GM19324 (cell line): ENCODE measurements around the gene ELFN2.

ENCODE experiments used
- ATAC-seq: cut with Tn5 transposase; IDR thresholded peaks from one replicate; pipeline ENCODE4 v1.9.1; 2021; ENCODE audit warnings: mild to moderate bottlenecking, moderate library complexity; ENCODE audit not compliant: unreplicated experiment, low FRiP score

ELFN2 gene

DNA sequence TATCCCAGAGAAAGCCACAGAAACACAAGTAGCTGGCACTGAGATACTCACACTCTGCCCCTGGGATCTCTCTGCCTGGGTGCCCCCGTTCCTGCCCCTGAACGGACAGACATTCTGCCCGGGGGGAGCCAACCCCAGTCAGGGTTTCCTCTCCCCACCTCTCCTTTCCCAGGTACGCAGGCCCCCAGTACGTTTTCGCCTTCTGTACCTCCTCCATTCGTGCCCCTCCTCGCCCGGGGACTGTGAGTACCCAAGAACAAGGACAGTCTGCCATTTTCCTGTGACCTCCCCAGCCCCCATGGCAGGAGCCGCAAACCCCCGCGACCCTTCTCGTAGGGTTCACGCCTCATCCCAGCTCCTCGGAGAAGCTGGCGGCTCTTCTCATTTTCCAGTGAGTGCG is 29.1 kb upstream of the ELFN2 start:
- ATAC-seq, result no peak

DNA sequence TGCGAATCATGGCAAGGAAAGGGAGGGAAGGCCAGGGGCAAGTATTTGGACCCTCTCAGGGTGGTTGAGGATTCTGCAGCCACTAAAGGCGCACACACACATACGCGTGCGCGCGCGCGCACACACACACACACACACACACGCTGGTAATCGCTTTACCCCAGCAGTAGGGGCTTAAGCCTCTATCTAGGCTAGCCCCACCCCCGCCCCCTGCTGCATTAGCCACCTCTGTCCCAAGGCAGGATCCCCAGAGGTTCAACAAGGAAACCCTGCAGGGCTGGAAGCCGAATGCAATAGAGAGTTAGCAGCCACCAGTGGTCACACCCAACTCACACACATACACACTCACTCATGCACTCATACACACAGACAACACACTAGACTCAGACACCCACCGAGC is 28.6 kb upstream of the ELFN2 start:
- no peak for ATAC-seq

DNA sequence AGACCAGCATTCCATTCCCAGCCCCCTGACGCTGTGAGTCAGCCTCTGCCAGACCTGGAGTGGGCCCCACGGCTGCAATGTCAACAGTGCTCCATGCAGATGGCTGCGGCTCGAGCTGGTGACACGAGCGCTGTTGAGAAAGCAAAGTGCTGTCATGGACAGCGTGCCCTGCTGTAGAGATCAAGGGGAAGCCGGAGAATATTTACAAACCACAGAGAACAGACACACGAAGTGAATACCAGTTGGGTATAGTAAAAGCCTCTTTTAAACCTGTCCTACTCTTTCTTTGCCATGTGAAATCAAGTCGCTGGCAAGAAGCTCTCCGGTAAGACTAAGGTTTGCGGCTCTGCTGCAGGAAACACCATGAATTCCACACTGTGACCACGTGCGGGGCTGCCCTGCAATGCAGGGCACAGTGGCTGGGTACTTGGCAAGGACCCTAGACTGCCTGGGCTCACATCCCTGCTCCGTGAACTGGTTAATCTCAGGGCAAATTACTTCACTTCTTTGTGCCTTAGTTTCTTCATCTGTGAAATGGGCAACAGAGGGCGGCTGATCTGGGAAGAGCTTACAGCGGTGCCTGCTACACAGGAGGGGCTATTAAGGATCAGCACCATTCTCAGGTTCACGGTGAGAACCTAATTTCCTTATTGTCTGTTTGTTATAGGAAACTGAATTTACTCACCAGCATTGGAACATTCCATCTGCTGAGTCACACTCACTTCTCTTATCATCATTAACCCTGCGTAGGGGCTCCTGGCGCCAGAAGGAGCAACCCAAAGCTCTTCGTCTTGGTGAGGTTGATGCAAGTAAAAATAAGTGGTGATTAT is 27.8 kb upstream of the ELFN2 start:
- no peak for ATAC-seq

DNA sequence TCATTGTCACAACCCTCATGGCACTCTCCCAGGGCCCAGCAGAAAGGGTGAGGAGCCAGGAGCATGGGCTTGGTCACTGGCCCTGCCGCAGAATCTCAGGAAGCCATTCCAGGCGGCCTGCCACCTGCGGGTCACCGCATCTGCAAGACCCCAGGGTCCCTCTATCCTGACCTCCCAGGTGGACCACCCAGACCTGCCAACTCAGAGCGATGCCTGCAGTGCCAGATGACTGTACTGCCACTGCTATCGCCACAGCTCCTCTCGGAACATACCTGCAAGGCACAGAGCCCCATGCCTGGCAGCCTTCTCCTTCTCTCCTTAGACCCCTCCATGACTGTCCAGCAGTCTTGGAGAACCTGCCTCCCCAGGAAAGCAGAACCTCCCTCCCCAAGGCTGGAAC is 26.4 kb upstream of the ELFN2 start:
- ATAC-seq, result no peak

DNA sequence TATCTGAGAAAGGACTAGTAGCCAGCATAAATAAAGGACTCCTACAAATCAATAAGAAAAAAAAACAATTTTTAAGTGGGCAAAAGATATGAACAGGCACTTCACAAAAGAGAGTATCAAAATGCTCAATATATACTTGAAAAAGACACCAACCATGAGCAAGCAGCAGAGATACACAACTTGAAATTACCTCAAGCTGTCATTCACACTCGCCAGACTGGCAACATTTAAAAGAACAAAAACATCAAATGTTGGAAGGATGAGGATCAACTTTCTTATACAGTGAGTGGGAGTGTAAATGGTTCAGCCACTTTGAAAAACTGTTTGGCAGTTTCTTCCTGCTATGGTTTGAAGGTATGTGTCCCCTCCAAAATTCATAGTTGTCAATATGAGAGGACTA is 23.9 kb upstream of the ELFN2 start:
- ATAC-seq, result no peak

DNA sequence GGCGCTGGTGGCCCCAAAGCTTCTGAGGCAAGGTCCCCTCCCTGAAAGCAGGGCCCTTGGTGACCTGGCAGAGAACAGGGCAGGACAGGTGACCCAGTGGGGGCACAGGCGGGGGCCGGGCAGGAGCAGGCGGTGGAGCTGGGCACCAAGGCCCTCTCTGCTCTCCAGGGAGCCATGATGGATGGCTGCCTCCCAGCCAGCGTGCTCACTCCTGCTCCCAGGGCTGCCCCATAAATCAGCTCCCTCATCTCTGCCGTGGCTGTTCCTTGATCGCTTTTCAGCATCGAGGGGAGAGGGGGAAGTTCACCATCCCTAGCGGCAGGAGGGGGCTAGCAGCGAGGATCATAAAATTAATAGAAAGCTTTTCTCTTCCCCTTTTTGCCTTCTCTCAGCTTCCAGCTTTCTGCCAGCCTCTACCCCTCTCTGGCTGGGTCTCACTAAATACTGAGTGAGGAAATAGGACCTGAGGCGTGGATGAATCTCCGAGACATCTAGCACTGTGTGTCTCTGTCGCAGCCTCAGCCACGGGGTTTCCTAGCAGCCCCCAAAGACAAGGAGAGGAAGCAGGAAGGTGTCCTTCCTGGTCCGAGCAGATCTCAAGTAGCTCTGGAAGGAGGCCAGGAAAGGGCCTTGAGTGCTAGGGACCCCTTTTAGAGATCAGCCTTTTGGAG is 22.2 kb upstream of the ELFN2 start:
- no peak for ATAC-seq

DNA sequence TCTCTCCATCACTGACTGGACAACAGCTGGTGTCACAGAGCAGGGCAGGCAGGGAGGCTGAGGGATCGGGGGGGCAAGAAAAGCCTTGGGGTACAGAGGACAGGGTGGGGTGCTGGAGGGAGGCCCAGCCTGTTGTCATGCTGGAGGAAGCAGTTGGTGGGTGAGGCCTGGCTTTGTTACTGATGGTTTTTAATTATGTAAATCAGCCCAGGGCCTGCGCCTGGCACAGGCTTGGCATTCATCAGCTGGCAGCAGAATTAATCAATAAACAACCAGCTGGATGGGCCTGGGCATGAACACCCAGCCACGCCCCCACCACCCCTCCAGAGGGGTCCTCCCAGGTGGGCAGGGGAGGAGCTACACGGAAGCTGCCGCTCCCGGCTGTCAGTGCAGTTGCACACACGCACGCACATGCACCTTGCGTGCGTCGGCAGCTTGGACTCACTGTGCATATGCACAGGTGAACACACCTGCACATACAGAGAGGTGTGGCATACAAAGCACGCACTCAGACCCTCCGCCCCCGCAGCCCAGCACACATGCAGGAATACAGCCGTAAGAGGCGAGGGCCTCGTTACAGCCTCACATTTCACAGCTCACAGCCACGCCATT is 21.3 kb upstream of the ELFN2 start:
- ATAC-seq, result no peak

DNA sequence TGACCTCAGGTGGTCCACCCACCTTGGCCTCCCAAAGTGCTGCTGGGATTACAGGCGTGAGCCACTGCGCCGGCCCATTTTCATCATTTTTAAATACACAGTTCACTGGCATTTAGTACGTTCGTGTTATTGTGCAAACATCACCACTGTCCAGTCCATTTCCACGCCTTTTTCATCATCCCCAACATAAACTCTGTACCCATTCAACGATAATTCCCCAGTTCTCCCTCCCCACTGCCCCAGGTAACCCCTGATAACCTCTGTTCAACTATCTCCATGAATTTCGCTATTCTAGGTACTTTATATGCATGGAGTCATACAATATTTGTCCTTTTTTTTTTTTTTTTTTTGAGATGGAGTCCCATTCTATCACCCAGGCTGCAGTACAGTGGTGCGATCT is 18.2 kb upstream of the ELFN2 start:
- ATAC-seq, result no peak

DNA sequence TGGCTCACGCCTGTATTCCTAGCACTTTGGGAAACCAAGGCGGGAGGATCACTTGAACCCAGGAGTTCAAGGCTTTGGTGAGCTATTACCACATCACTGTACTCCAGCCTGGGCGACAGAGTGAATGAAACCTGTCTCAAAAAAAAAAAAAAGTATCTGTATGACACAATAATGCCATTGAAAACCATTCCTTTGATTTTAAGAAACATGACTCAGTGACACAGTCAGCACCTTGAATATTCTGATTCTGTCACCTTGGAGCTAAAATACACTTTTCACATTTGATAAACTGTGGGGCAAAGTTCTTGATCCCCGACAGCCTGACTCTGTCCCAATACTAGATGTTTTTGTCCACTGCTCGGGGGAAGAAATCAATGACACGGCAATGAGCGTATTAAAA is 16.7 kb upstream of the ELFN2 start:
- ATAC-seq, result no peak

DNA sequence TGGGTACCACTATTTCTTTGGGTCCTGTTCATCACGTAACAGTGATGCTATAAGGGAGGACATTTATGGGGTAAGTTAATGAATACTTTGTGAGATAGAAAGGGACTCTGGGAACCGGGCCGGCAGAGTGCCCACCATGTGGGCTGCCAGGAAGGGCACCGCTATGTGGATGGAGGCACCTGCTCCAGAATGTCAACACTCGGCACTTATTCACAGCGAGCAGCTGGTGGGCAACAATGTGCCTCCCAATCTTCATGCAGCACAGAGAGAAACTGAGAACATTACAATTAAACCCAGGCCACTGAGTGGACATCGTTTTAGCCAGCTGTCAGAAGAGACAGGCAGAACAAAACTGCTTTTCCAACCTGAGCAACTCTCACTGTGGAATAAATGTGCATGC is 15.8 kb upstream of the ELFN2 start:
- no peak for ATAC-seq

DNA sequence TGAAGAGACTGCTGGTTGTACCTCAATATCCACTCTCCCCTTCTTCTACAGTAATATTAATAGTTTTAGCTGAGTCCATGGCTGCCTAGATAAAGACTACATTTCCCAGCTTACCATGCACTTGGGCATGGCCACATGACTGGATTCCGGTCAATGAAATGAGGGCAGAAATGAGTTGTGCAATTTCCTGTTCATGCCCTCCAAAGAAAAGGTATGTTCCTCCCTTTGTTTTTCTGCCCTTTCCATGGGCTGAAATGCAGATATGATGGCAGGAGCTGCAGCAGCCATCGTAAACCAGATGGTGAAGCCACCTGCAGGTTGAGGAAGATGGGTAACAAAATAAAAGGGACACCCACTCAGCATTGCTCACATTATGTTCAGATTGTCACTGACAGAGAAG is 15.3 kb upstream of the ELFN2 start:
- ATAC-seq, result no peak

DNA sequence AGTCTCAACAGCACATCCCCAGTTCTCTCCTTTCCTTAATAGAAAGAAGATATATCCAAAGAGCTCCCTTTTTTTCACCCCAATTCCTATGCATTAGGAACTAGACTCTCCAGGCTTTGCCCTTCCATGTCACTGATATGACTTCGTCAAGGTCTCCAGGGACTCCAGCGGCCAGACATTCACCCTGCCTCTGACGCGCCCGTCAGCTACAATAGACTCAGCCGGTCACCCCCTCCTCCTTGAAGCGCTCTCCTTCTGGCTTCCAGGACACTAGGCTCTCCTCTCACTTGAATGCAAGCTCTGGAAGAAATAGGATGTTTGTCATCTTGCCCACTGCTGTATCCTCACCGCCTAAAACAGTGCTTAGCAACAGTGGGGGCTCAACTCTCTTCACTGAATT is 14.9 kb upstream of the ELFN2 start:
- ATAC-seq, result no peak

DNA sequence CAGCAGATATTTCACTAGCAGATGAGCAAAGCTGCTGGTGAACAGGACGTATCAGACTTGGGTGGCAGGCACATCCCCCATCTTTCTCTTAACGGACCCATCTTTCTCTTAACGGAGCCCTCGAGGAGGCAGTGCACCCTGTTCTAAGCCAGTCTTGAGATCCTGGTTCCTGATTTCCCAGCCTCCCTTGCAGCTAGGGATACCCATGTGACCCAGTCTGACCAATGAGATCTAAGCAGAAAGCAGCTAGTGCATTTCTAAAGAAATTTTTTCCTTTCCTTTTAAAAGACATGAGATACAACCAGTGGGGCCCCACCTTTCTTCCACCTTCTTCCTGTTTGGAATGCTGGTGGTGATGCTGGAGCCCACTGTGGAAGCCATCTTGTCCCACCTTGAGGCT is 13.6 kb upstream of the ELFN2 start:
- no peak for ATAC-seq

DNA sequence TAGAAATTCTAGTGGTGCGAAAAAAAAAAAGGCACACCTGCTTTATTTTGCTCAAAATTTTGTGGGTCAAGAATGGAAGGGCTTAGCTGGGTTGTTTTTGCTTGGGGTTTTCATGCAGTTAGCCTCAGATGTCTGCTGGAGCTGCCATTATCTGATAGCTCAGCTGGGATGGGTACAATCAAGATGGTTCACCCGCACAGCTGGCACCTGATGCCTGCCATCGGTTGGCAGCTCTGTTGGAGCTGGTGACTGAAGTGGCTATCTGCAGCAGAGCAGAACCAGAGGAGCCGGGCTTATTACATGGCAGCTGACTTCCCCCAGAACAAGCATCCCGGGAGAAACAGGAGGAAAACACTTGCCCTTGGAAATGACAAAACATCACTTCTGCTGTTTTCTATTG is 12.1 kb upstream of the ELFN2 start:
- ATAC-seq, result no peak

DNA sequence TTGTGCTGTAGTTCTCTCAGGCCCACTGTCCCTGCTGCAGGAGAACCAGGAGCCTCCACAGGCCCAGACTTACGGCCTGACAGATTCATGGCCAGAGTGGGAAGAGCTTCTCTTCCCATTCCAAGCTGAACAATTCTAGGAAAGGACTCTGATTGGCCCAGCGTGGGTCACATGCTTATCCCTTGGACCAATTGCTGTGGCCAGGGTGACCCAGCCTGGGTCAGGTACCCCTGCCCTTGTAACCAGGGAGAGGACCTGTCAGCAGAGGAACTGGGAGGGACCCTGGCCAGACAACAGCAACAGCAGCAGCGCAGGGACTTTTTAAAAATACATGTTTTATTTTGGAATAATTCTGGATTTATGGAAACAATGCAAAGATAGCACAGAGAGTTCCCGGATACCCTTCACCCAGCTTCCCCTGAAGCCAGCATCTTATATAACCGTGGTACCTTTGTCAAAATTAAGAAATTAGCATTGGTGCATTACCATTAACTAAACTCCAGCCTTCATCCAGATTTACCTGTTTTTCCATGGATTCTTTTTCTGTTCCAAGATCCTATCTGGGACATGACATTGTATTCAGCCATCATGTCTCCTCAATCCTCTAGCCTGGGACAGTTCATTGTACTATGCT is 8.8 kb upstream of the ELFN2 start:
- ATAC-seq, result no peak

DNA sequence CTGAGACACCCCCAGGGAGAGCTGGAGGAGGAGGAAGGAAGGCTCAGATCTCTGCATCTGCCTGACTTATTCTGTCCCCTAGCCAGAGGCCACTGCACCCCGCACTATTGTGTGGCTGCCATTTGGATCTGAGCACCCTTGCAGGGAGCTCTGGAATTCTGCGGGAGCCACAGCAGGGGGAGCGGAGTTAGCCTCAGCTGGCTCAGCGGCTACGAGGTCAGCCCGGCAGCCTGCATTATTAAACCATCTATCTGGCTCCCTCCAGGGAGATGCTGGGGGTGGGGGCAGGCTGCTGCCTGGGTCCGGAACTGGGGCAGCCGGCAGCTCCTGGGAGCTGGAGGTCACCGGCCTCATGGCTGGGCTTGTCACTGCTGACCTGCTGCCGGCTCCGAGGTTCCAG is 6.5 kb upstream of the ELFN2 start:
- ATAC-seq, result no peak

DNA sequence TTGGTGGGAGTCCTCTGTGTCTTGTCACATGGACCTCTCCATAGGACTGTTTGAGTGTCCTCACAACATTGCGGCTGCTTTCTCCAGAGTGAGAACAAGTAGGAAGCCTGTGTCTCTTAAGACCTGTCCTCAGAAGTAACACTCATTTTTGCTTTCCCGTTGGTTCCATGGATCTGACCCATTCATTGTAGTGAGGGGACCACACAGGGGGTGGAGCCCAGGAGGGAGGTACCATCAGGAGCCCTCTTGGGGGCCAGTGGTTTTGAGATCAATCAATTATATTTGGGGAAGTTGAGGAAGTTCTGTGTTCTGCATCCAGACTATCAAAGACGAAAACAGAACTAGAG is 5.4 kb upstream of the ELFN2 start:
- no peak for ATAC-seq

DNA sequence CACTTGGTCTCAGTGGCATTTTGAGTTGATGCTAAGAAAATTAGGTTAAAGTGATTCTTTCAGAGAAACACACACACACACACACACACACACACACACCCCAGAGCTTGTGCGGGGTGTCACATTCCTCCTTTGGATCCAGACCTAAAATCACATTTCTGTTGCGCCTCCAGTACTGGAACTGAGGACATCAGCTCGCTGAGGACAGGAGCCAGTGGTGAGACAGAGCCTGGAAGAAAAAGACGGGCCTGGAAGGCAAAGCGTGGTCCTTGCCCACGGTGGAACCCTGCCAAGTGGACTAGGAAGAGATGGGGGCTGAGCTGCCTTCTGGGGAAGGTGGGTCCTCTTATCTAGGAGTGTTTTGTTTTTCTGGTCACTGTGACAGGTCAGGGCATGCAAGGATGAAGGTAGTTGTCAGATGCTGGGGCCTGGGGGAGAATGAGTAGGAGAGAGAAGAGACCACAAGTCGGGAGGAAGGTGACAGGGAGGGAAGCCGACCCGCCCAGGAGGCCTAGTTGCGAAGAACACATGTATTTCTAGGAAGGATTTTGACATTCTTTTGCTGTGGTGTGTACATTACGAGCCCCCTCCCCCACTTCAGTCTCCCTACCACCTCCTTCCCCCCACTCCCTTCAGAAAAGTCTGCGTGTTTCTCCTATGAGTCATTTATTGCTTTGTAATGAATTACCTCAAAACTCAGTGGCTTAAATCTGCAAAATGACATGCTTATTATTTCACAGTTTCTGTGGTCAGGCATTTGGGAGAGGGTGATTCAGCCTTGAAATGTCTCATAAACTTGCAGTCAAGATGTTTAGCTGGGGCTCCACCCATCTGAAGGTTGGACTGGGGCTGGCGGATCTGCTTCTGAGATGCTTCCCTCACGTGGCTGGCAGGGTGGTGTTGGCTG is 4.8 kb upstream of the ELFN2 start:
- no peak for ATAC-seq

DNA sequence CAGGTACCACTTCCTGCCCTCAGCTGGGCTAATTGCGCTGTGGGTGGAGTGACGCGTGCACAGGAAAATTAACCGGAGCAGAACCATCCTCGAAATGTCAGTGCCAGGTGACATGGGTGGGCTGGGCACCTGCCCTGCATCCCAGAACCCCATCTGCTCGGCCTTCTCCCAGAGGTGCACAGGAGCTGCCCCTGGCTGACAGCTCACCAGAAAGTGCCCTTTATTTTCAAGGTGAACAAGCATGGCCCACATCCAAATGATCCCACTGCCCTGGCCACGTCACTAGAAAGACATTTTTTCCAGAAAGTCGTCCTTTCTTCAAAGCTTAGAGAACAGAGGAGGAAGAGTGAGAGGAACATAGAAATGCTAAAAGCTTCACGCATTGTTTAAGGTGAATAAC is 4.1 kb upstream of the ELFN2 start:
- ATAC-seq, result no peak

DNA sequence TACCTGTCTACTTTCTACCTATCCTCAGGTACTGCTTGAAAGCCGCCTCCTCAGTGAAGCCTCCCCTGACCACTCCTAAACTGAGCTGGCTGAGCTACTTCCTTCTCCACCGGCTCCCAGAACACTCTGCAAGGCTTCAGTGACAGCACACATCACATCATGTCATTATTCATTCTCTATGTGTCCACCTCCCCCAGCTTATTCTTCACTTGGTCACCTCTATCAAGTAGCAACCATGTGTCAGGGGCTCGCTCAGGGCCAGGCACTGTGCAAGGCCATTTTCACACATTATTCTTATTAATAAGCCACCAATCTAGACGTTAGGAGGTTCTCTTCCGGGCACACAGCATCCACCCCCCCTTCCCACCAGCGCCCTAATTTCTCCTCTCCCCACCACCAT is 3.7 kb upstream of the ELFN2 start:
- no peak for ATAC-seq
